ENCODE results near the gene RAB27A.

Gene RAB27A

GRCh38 chr15:55218056-55218455 lies 71.6 kb downstream of the RAB27A start:
- ChIA-PET CTCF (interaction anchor here (0.7 to 1.5 kb wide), 3 partner anchors 38 to 221 kb away, joined by 4 to 7 read pairs (median 4); no protein-coding TSS in a partner anchor), POLR2A (interaction anchor here (1.1 kb wide), 1 partner anchor 221 kb away, joined by 3 read pairs; no protein-coding TSS in a partner anchor)
- no peak for DNase-seq (ENCODE audit: extremely low spot score)
- TF ChIP-seq TARDBP (IDR thresholded peaks at IDR 0.05) (no peak), ARNT (IDR thresholded peaks at IDR 0.05) (no peak), LEF1 (IDR thresholded peaks at IDR 0.05; ENCODE audit: borderline replicate concordance) (no peak), FOXM1 (IDR thresholded peaks at IDR 0.05; ENCODE audit: borderline replicate concordance) (no peak), FOXK2 (IDR thresholded peaks at IDR 0.05) (no peak), ZNF384 (IDR thresholded peaks at IDR 0.05) (no peak), HDGF (IDR thresholded peaks at IDR 0.05; ENCODE audit: borderline replicate concordance) (no peak), PKNOX1 (IDR thresholded peaks at IDR 0.05) (no peak), SP1 (IDR thresholded peaks at IDR 0.05) (no peak), SUZ12 (IDR thresholded peaks at IDR 0.05) (no peak), CTBP1 (IDR thresholded peaks at IDR 0.05; ENCODE audit: borderline replicate concordance) (no peak), BHLHE40 (IDR thresholded peaks at IDR 0.05; ENCODE audit: borderline replicate concordance) (no peak)

- ChIA-PET CTCF (no interaction called here), POLR2A (no interaction called here)
- DNase-seq (ENCODE audit: extremely low spot score), result no peak
- TF ChIP-seq CTBP1 (IDR thresholded peaks at IDR 0.05; ENCODE audit: borderline replicate concordance), result no peak
- no peak for TF ChIP-seq FOXA1 (IDR thresholded peaks at IDR 0.05)
- TF ChIP-seq FOXK2 (IDR thresholded peaks at IDR 0.05), result no peak
- TF ChIP-seq PKNOX1 (IDR thresholded peaks at IDR 0.05), result no peak
- no peak for TF ChIP-seq BHLHE40 (IDR thresholded peaks at IDR 0.05; ENCODE audit: borderline replicate concordance)
- no peak for TF ChIP-seq ZNF384 (IDR thresholded peaks at IDR 0.05)
- no peak for TF ChIP-seq FOXM1 (IDR thresholded peaks at IDR 0.05; ENCODE audit: borderline replicate concordance)
- no peak for TF ChIP-seq ELF4 (IDR thresholded peaks at IDR 0.05)
- no peak for TF ChIP-seq SUZ12 (IDR thresholded peaks at IDR 0.05)
- TF ChIP-seq NFRKB (IDR thresholded peaks at IDR 0.05), result no peak
These were observed 85.1 kb downstream of the RAB27A start for GRCh38 chr15:55204464-55204863.

GRCh38 chr15:55202206-55202605 lies 87.4 kb downstream of the RAB27A start:
- TF ChIP-seq SUZ12 (IDR thresholded peaks at IDR 0.05), result no peak
- TF ChIP-seq FOXK2 (IDR thresholded peaks at IDR 0.05), result no peak
- TF ChIP-seq HDGF (IDR thresholded peaks at IDR 0.05; ENCODE audit: borderline replicate concordance), result no peak
- TF ChIP-seq SP1 (IDR thresholded peaks at IDR 0.05), result no peak
- no peak for TF ChIP-seq FOXA1 (IDR thresholded peaks at IDR 0.05)
- TF ChIP-seq L3MBTL2 (conservative IDR thresholded peaks at IDR 0.05), result no peak
- no peak for TF ChIP-seq FOXM1 (IDR thresholded peaks at IDR 0.05; ENCODE audit: borderline replicate concordance)
- TF ChIP-seq TARDBP (IDR thresholded peaks at IDR 0.05), result no peak
- no peak for TF ChIP-seq PKNOX1 (IDR thresholded peaks at IDR 0.05)
- TF ChIP-seq NFRKB (IDR thresholded peaks at IDR 0.05), result no peak
- TF ChIP-seq ZNF384 (IDR thresholded peaks at IDR 0.05), result no peak
- no peak for TF ChIP-seq BHLHE40 (IDR thresholded peaks at IDR 0.05; ENCODE audit: borderline replicate concordance)
- TF ChIP-seq ELF4 (IDR thresholded peaks at IDR 0.05), result no peak
- TF ChIP-seq CTBP1 (IDR thresholded peaks at IDR 0.05; ENCODE audit: borderline replicate concordance), result no peak
- TF ChIP-seq ARNT (IDR thresholded peaks at IDR 0.05), result no peak
- no peak for TF ChIP-seq LEF1 (IDR thresholded peaks at IDR 0.05; ENCODE audit: borderline replicate concordance)
- ChIA-PET CTCF (no interaction called here), POLR2A (no interaction called here)
- DNase-seq (ENCODE audit: extremely low spot score), result no peak

- TF ChIP-seq ELF4 (IDR thresholded peaks at IDR 0.05) (no peak), FOXM1 (IDR thresholded peaks at IDR 0.05; ENCODE audit: borderline replicate concordance) (no peak), L3MBTL2 (conservative IDR thresholded peaks at IDR 0.05) (no peak), SP1 (IDR thresholded peaks at IDR 0.05) (no peak), FOXK2 (IDR thresholded peaks at IDR 0.05) (no peak), FOXA1 (IDR thresholded peaks at IDR 0.05) (no peak), LEF1 (IDR thresholded peaks at IDR 0.05; ENCODE audit: borderline replicate concordance) (no peak), SUZ12 (IDR thresholded peaks at IDR 0.05) (no peak), CTBP1 (IDR thresholded peaks at IDR 0.05; ENCODE audit: borderline replicate concordance) (no peak)
- POLR2A ChIA-PET, result no interaction called here
- CTCF ChIA-PET, result no interaction called here
- DNase-seq (ENCODE audit: extremely low spot score), result no peak
These were observed 90.9 kb downstream of the RAB27A start for GRCh38 chr15:55198706-55199105.

- POLR2A ChIA-PET, result interaction anchor here (0.6 to 1.3 kb wide), 4 partner anchors 9 to 210 kb away, joined by 3 to 7 read pairs (median 4); partner anchors contain the start of genes CCPG1 and PIERCE2
- no peak for DNase-seq (ENCODE audit: extremely low spot score)
- CTCF ChIA-PET, result interaction anchor here (0.6 kb wide), 1 partner anchor 99 kb away, joined by 3 read pairs; no protein-coding TSS in a partner anchor
- TF ChIP-seq LEF1 (IDR thresholded peaks at IDR 0.05; ENCODE audit: borderline replicate concordance) (no peak), ELF4 (IDR thresholded peaks at IDR 0.05) (no peak), FOXA1 (IDR thresholded peaks at IDR 0.05) (no peak), L3MBTL2 (conservative IDR thresholded peaks at IDR 0.05) (no peak), ZNF384 (IDR thresholded peaks at IDR 0.05) (no peak), CTBP1 (IDR thresholded peaks at IDR 0.05; ENCODE audit: borderline replicate concordance) (no peak), ARNT (IDR thresholded peaks at IDR 0.05) (no peak), NFRKB (IDR thresholded peaks at IDR 0.05) (no peak), BHLHE40 (IDR thresholded peaks at IDR 0.05; ENCODE audit: borderline replicate concordance) (no peak), TARDBP (IDR thresholded peaks at IDR 0.05) (no peak), PKNOX1 (IDR thresholded peaks at IDR 0.05) (no peak), SP1 (IDR thresholded peaks at IDR 0.05) (no peak), FOXK2 (IDR thresholded peaks at IDR 0.05) (no peak), FOXM1 (IDR thresholded peaks at IDR 0.05; ENCODE audit: borderline replicate concordance) (no peak), SUZ12 (IDR thresholded peaks at IDR 0.05) (no peak)
These were observed 91.9 kb downstream of the RAB27A start for GRCh38 chr15:55197719-55198118.
